DOHH2 (cell line): Measurements from ENCODE around the gene IMPG1.

ENCODE experiments used
- EZH2phosphoT487 ChIP-seq: fragments of 200-600 bp; sonication (generic); IDR thresholded peaks from 2 replicates; pipeline ENCODE4 v1.6.1; 2017; ENCODE audit warnings: borderline replicate concordance, mild to moderate bottlenecking, antibody characterized with exemption, low read length, moderate library complexity, mixed read lengths
- TF ChIP-seq, protein P1 (sequence below): fragments of 200-600 bp; sonication (generic); IDR thresholded peaks from one replicate; pipeline ENCODE4 v1.5.1; 2014; ENCODE audit warnings: antibody characterized with exemption, mild to moderate bottlenecking, low read depth, low read length; ENCODE audit not compliant: poor library complexity, severe bottlenecking

DNA sequence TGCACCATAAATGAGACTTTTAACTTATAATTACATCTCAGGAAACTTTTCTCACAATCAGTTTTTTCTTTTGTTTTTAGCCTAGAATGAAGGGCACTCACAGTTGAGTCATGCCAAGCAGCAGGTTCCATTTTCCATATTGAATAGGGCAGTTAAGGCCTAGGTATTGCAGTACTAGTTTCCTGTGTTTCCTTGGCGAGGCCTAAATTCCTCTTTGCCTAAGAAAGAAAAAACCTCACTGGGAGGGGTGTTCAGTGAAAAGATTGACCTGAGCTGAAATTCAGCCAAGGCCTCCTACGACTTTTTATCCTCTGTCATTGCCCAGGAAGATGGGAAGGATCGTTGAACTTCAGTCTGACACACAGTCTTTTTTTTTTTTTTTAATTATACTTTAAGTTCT, 85.5 kb downstream of the IMPG1 start:
- TF ChIP-seq, protein P1, sequence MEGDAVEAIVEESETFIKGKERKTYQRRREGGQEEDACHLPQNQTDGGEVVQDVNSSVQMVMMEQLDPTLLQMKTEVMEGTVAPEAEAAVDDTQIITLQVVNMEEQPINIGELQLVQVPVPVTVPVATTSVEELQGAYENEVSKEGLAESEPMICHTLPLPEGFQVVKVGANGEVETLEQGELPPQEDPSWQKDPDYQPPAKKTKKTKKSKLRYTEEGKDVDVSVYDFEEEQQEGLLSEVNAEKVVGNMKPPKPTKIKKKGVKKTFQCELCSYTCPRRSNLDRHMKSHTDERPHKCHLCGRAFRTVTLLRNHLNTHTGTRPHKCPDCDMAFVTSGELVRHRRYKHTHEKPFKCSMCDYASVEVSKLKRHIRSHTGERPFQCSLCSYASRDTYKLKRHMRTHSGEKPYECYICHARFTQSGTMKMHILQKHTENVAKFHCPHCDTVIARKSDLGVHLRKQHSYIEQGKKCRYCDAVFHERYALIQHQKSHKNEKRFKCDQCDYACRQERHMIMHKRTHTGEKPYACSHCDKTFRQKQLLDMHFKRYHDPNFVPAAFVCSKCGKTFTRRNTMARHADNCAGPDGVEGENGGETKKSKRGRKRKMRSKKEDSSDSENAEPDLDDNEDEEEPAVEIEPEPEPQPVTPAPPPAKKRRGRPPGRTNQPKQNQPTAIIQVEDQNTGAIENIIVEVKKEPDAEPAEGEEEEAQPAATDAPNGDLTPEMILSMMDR = no peak
- no peak for TF ChIP-seq EZH2phosphoT487
